ENCODE data around the gene PI4KA. TPM values are rescaled to one million over a fixed set of nuclear protein-coding genes. Genes with fewer than 3 reads are reported as not detected.
"Not testable (repeated sequence)": the region's sequence is repeated elsewhere in the genome, so short reads cannot be mapped to it uniquely, and the experiment has no call there.

Gene PI4KA
- total and polyA plus RNA-seq, 3 experiments from 2014 or later = 64.9 to 65.8 (median 65.5) TPM

DNA sequence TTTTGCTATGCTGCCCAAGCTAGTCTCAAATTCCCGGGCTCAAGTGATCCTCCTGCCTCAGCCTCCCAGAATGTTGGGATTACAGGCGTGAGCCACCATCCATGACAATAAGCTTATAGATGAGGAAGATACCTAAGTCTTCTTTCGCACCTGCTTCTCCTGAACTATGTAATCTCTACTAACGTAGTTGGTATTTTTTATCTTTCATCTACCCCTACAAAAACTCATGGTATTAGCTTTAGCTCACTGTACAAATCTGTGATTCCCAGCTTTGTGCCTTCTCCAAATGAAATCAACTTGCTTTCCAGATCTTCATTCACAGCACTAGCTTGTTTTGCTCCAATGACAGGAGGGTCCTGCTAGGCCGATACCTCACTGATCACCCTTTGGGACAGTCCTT lies 36.4 kb downstream of the PI4KA start:
- Mint-ChIP-seq H3K36me3 (peaks cover 0 to 79% (median 14%) of the 10 kb centered on the region in 3 donors), H3K4me3 (no peak overlapping the region), H3K27me3 (peaks cover 0 to 1% of the 10 kb centered on the region in 2 donors), H3K9me3 (no peaks in the 10 kb centered on the region), H3K27ac (peak overlapping the region in 1 of 8 donors; percentile 21), H3K4me1 (no peaks in the 10 kb centered on the region)
- H3K4me3 ChIP-seq (ENCODE audit: low read length) = no peak overlapping the region
- H3K36me3 ChIP-seq (ENCODE audit: insufficient read depth, low read length) = peaks cover 34% of the 10 kb centered on the region
- POLR2A ChIA-PET = no interaction called here
- DNase-seq = no peak
- H3K27me3 ChIP-seq (ENCODE audit: insufficient read depth, low read length, poor library complexity, severe bottlenecking) = no peaks in the 10 kb centered on the region
- H3K9me3 ChIP-seq (ENCODE audit: low read length) = no peaks in the 10 kb centered on the region
- no peaks in the 10 kb centered on the region for H3K4me1 ChIP-seq (ENCODE audit: insufficient read depth, low read length)
- H3K27ac ChIP-seq (ENCODE audit: low read depth, low read length) = no peak overlapping the region
- CTCF ChIA-PET = interaction anchor here (0.8 kb wide), 1 partner anchor 11 kb away, joined by 3 read pairs; no protein-coding TSS in a partner anchor

DNA sequence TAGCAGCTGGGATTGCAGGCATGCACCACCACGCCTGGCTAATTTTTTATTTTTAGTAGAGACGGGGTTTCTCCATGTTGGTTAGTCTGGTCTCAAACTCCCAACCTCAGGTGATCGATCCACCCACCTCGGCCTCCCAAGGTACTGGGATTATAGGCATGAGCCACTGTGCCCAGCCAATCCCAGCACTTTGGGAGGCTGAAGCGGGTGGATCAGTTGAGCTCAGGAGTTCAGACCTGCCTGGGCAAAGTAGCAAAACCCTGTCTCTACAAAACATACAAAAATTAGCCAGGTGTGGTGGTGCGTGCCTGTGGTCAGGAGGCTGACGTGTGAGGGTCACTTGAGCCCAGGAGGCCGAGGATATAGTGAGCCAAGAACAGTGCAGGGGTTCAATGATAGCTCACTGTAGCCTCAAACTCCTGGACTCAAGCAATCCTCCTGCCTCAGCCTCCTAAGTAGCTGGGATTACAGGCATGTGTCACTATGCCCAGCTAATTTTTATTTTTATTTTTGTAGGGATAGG lies 36.8 kb downstream of the PI4KA start:
- H3K27ac ChIP-seq (ENCODE audit: low read depth, low read length); POLR2A ChIA-PET; H3K4me1 ChIP-seq (ENCODE audit: insufficient read depth, low read length); H3K27me3 ChIP-seq (ENCODE audit: insufficient read depth, low read length, poor library complexity, severe bottlenecking); H3K9me3 Mint-ChIP-seq; H3K9me3 ChIP-seq (ENCODE audit: low read length); H3K4me3 Mint-ChIP-seq; DNase-seq; H3K27ac Mint-ChIP-seq; H3K27me3 Mint-ChIP-seq; H3K4me3 ChIP-seq (ENCODE audit: low read length); H3K4me1 Mint-ChIP-seq: not testable (repeated sequence)
- CTCF ChIA-PET = interaction anchor here (0.8 kb wide), 1 partner anchor 11 kb away, joined by 3 read pairs; no protein-coding TSS in a partner anchor
- H3K36me3 ChIP-seq (ENCODE audit: insufficient read depth, low read length) = peaks cover 37% of the 10 kb centered on the region
- H3K36me3 Mint-ChIP-seq = peaks cover 0 to 79% (median 17%) of the 10 kb centered on the region in 3 donors

DNA sequence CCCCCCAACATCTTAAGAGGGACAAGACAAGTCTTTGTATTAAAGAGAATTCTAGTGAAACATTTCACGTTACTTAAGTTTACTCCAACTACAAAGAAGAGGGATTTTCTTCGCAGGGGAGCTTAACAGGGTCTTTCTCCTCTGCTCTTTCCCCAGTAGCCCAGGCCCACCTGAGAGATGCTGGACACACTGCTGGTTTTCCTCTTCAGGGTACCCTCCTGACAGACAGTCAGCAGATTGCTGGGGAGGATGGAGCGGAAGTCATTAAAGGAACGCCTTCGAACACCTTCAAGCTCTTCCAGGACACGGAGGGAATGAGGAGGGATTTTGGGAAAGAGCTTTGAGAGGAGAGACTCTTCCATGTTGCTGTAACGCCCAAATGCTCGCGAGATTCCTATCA lies 39.1 kb downstream of the PI4KA start:
- Mint-ChIP-seq H3K9me3 (no peaks in the 10 kb centered on the region), H3K27me3 (peaks cover 0 to 4% of the 10 kb centered on the region in 2 donors), H3K4me1 (no peaks in the 10 kb centered on the region), H3K27ac (no peak overlapping the region), H3K36me3 (peaks cover 0 to 75% (median 20%) of the 10 kb centered on the region in 3 donors), H3K4me3 (no peak overlapping the region)
- CTCF ChIA-PET = no interaction called here
- H3K9me3 ChIP-seq (ENCODE audit: low read length) = no peaks in the 10 kb centered on the region
- no peaks in the 10 kb centered on the region for H3K27me3 ChIP-seq (ENCODE audit: insufficient read depth, low read length, poor library complexity, severe bottlenecking)
- no peaks in the 10 kb centered on the region for H3K4me1 ChIP-seq (ENCODE audit: insufficient read depth, low read length)
- no peak overlapping the region for H3K4me3 ChIP-seq (ENCODE audit: low read length)
- peaks cover 37% of the 10 kb centered on the region for H3K36me3 ChIP-seq (ENCODE audit: insufficient read depth, low read length)
- POLR2A ChIA-PET = no interaction called here
- no peak overlapping the region for H3K27ac ChIP-seq (ENCODE audit: low read depth, low read length)
- DNase-seq = no peak

DNA sequence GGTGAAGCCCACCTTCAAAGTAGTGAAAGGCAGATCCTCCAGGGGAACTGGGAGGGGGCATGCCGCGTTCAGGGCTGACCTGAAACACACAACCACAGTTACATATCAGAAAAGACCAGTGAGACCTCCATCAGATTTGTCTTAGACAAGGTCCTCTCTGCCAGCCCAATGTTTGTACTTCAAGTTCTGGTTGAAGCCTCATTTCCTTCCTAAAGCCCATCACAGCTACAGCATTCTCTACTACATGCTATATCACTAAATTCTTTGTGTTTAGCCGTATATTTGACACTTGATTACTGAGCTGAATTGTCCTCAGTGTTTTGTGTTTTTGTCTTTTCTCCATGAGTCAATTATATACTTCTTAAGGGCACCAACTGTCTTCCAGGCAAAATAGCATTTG lies 40.1 kb downstream of the PI4KA start:
- Histone ChIP-seq H3K27ac (ENCODE audit: low read depth, low read length) (no peak overlapping the region), H3K4me1 (ENCODE audit: insufficient read depth, low read length) (no peaks in the 10 kb centered on the region), H3K9me3 (ENCODE audit: low read length) (no peaks in the 10 kb centered on the region), H3K4me3 (ENCODE audit: low read length) (no peak overlapping the region), H3K36me3 (ENCODE audit: insufficient read depth, low read length) (peaks cover 31% of the 10 kb centered on the region), H3K27me3 (ENCODE audit: insufficient read depth, low read length, poor library complexity, severe bottlenecking) (no peaks in the 10 kb centered on the region)
- H3K4me1 Mint-ChIP-seq = no peaks in the 10 kb centered on the region
- POLR2A ChIA-PET = no interaction called here
- no peak overlapping the region for H3K4me3 Mint-ChIP-seq
- CTCF ChIA-PET = no interaction called here
- DNase-seq = no peak
- peak overlapping the region in 1 of 8 donors; percentile 51 for H3K27ac Mint-ChIP-seq
- H3K27me3 Mint-ChIP-seq = peaks cover 0 to 4% of the 10 kb centered on the region in 2 donors
- H3K36me3 Mint-ChIP-seq = peaks cover 0 to 72% (median 23%) of the 10 kb centered on the region in 3 donors
- H3K9me3 Mint-ChIP-seq = no peaks in the 10 kb centered on the region

DNA sequence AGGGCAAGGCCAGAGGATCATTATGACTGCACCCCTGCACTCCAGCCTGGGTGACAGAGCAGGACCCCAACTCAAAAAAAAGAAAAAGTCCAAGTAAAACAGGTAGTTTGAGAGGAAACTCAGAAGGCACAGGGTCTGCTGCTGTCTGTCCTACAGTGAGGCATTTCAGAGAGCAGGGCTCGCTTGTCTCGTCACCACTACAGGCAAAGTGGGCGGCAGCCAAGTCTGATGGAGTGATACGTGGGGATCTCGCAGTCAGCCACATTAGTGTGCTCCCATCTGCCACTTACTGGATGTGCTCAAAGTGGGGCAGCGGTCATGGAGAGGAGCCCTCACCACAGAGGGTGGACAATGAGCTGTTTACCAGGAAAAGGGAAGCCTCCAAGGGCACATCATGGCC lies 42.1 kb downstream of the PI4KA start:
- Histone ChIP-seq H3K36me3 (ENCODE audit: insufficient read depth, low read length) (peaks cover 27% of the 10 kb centered on the region), H3K4me1 (ENCODE audit: insufficient read depth, low read length) (no peaks in the 10 kb centered on the region), H3K27me3 (ENCODE audit: insufficient read depth, low read length, poor library complexity, severe bottlenecking) (no peaks in the 10 kb centered on the region), H3K27ac (ENCODE audit: low read depth, low read length) (no peak overlapping the region), H3K9me3 (ENCODE audit: low read length) (no peaks in the 10 kb centered on the region), H3K4me3 (ENCODE audit: low read length) (no peak overlapping the region)
- Mint-ChIP-seq H3K4me1 (no peaks in the 10 kb centered on the region), H3K36me3 (peaks cover 0 to 77% (median 26%) of the 10 kb centered on the region in 3 donors), H3K27me3 (peaks cover 0 to 6% of the 10 kb centered on the region in 2 donors), H3K27ac (peak overlapping the region in 2 of 8 donors; percentile 26 to 89), H3K9me3 (no peaks in the 10 kb centered on the region), H3K4me3 (no peak overlapping the region)
- CTCF ChIA-PET = no interaction called here
- POLR2A ChIA-PET = no interaction called here
- no peak for DNase-seq

DNA sequence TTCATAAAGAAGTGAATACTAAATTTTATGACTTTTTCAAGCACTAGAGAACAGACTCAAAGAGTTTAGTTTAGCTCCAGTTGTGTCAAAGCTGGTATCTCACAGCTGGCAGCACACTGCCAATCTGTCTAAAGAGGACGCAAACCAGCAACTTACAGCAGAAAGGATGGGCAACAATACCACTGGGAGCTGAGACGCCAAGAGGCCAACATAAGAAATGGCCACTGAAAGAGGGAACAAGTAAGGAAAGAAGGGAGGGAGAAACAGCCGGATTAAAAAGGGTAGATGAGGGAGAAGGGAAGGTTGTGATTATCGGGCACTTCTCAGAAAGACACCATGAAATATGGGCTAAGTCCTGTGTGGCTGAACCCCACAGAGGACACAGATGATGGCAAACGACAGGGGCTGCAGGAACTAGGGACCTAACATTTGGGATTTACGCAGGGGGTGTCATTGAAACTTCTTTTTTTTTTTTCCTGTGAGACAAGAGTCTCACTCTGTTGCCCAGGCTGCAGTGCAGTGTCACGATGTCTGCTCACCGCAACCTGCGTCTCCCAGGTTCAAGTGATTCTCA lies 43.0 kb downstream of the PI4KA start:
- CTCF ChIA-PET = no interaction called here
- no peaks in the 10 kb centered on the region for H3K4me1 ChIP-seq (ENCODE audit: insufficient read depth, low read length)
- no peak overlapping the region for H3K27ac ChIP-seq (ENCODE audit: low read depth, low read length)
- H3K27me3 Mint-ChIP-seq = peaks cover 0 to 5% of the 10 kb centered on the region in 2 donors
- no peak overlapping the region for H3K4me3 ChIP-seq (ENCODE audit: low read length)
- H3K36me3 Mint-ChIP-seq = peaks cover 0 to 83% (median 31%) of the 10 kb centered on the region in 3 donors
- peaks cover 0 to 5% (median 3%) of the 10 kb centered on the region in 3 donors for H3K4me1 Mint-ChIP-seq
- POLR2A ChIA-PET = no interaction called here
- H3K9me3 ChIP-seq (ENCODE audit: low read length) = no peaks in the 10 kb centered on the region
- H3K27ac Mint-ChIP-seq = peak overlapping the region in 4 of 8 donors; percentile 46 to 77 (median 65)
- no peaks in the 10 kb centered on the region for H3K27me3 ChIP-seq (ENCODE audit: insufficient read depth, low read length, poor library complexity, severe bottlenecking)
- no peaks in the 10 kb centered on the region for H3K9me3 Mint-ChIP-seq
- H3K36me3 ChIP-seq (ENCODE audit: insufficient read depth, low read length) = peaks cover 27% of the 10 kb centered on the region
- no peak overlapping the region for H3K4me3 Mint-ChIP-seq
- DNase-seq = no peak

DNA sequence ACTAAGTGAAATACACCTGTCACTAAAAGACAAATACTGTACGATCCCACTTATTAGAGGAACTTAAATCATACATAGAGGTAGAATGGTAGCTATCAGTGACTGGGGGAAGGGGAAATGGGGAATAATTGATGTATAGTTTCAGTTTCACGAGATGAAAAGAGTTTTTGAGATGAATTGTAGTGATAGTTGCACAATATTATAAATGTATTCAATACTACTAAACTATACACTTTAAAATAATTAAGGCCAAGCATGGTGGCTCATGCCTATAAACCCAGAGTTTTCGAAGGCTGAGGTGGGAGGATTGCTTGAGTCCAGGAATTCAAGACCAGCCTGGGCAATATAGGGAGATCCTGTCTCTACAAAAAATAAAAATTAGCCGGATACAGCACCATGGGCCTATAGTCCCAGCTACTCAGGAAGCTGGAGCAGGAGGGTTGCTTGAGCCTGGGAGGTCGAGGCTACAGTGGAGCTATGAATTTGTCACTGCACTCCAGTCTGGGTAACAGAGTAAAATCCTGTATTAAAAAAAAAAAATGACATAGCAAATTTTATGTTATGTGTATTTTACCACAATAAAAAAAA lies 44.3 kb downstream of the PI4KA start:
- H3K4me1 Mint-ChIP-seq = peaks cover 0 to 5% (median 3%) of the 10 kb centered on the region in 3 donors
- CTCF ChIA-PET = no interaction called here
- no peaks in the 10 kb centered on the region for H3K9me3 Mint-ChIP-seq
- H3K4me3 Mint-ChIP-seq = peak overlapping the region in 1 of 7 donors; percentile 48
- peaks cover 0 to 83% (median 36%) of the 10 kb centered on the region in 3 donors for H3K36me3 Mint-ChIP-seq
- DNase-seq = no peak
- POLR2A ChIA-PET = no interaction called here
- Histone ChIP-seq H3K36me3 (ENCODE audit: insufficient read depth, low read length) (peaks cover 16% of the 10 kb centered on the region), H3K27ac (ENCODE audit: low read depth, low read length) (no peak overlapping the region), H3K4me3 (ENCODE audit: low read length) (no peak overlapping the region), H3K27me3 (ENCODE audit: insufficient read depth, low read length, poor library complexity, severe bottlenecking) (no peaks in the 10 kb centered on the region), H3K9me3 (ENCODE audit: low read length) (no peaks in the 10 kb centered on the region), H3K4me1 (ENCODE audit: insufficient read depth, low read length) (no peaks in the 10 kb centered on the region)
- no peak overlapping the region for H3K27ac Mint-ChIP-seq
- H3K27me3 Mint-ChIP-seq = peaks cover 0 to 6% of the 10 kb centered on the region in 2 donors

DNA sequence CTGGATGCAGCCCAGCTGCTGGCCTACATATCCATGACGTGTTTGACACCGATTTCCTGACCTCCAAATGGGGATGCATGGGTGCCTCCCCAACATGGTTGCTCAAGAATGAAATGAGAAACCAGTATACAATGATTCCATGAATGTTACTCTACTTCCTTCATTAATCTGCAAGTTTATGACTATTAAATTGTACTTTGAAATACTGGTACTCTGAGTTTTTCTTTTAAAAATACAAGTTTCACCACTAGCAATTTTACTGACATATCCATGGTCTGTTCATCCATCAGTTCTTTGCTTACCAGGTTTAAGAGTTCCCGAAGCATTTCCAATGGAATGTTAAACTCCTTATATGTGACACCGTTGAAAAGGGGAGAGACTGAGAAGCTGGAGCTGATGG lies 45.6 kb downstream of the PI4KA start:
- peaks cover 0 to 79% (median 36%) of the 10 kb centered on the region in 3 donors for H3K36me3 Mint-ChIP-seq
- Histone ChIP-seq H3K27ac (ENCODE audit: low read depth, low read length) (no peak overlapping the region), H3K4me1 (ENCODE audit: insufficient read depth, low read length) (no peaks in the 10 kb centered on the region), H3K9me3 (ENCODE audit: low read length) (no peaks in the 10 kb centered on the region), H3K4me3 (ENCODE audit: low read length) (no peak overlapping the region), H3K36me3 (ENCODE audit: insufficient read depth, low read length) (peaks cover 5% of the 10 kb centered on the region), H3K27me3 (ENCODE audit: insufficient read depth, low read length, poor library complexity, severe bottlenecking) (no peaks in the 10 kb centered on the region)
- peaks cover 0 to 5% (median 3%) of the 10 kb centered on the region in 3 donors for H3K4me1 Mint-ChIP-seq
- ChIA-PET CTCF (no interaction called here), POLR2A (no interaction called here)
- no peak overlapping the region for H3K27ac Mint-ChIP-seq
- no peak overlapping the region for H3K4me3 Mint-ChIP-seq
- H3K9me3 Mint-ChIP-seq = no peaks in the 10 kb centered on the region
- H3K27me3 Mint-ChIP-seq = peaks cover 0 to 6% of the 10 kb centered on the region in 2 donors
- DNase-seq = no peak

All from CD8-positive, alpha-beta memory T cell (primary cell).